A549 treated with RU486 at 1 μM for 4 hours (cell line): Measurements from ENCODE around the gene COX7A2. TPM values are rescaled to one million over a fixed set of nuclear protein-coding genes. Genes with fewer than 3 reads are reported as not detected.

Experiments
- total RNA-seq: library from RNA; stranded (reverse); fragments of 200-300 nt; extraction: Qiagen RNA extraction; gene quantifications from 5 replicates; pipeline ENCODE4 v1.2.3, GENCODE V29; 2022; ENCODE audit warnings: low read depth

The COX7A2 gene
- 267 to 330 TPM (median 296 TPM) in 5 replicates for total RNA-seq

GRCh38 chr6:75243333-75244062 lies at the start of gene COX7A2:
Gene COX7A2 (minus strand): TSS chr6:75243801. CDS start chr6:75243734, 67 bp downstream.

GRCh38 chr6:75284632-75285282 lies 41.2 kb upstream of the COX7A2 start, which contains the start of gene TMEM30A:
Gene TMEM30A (minus strand): TSS chr6:75284792. CDS start chr6:75284638, 154 bp downstream.

GRCh38 chr6:75205776-75206575 lies 37.6 kb downstream of the COX7A2 start, which contains the start of gene COL12A1:
Gene COL12A1 (minus strand): TSS chr6:75206053. CDS start chr6:75202792, 3,261 bp downstream.

Other genes with a start within 250 kb of the COX7A2 start
- gene COL12A1, start 37.7 kb downstream of the COX7A2 start, total RNA-seq, result 3.8 to 7.6 TPM (median 6.1 TPM) in 5 replicates
- gene TMEM30A, start 41.0 kb upstream of the COX7A2 start, total RNA-seq, result 15.6 to 47.8 TPM (median 44.4 TPM) in 5 replicates
- gene FILIP1, start 250.0 kb upstream of the COX7A2 start, total RNA-seq, result 0.19 to 0.35 TPM (median 0.29 TPM) in 5 replicates